Measurements from ENCODE around the gene TRAF3. TPM values are rescaled to one million over a fixed set of nuclear protein-coding genes. Genes with fewer than 3 reads are reported as not detected.

TRAF3 gene
- total RNA-seq, 1 donor from 2014 or later = 11.8 TPM

DNA sequence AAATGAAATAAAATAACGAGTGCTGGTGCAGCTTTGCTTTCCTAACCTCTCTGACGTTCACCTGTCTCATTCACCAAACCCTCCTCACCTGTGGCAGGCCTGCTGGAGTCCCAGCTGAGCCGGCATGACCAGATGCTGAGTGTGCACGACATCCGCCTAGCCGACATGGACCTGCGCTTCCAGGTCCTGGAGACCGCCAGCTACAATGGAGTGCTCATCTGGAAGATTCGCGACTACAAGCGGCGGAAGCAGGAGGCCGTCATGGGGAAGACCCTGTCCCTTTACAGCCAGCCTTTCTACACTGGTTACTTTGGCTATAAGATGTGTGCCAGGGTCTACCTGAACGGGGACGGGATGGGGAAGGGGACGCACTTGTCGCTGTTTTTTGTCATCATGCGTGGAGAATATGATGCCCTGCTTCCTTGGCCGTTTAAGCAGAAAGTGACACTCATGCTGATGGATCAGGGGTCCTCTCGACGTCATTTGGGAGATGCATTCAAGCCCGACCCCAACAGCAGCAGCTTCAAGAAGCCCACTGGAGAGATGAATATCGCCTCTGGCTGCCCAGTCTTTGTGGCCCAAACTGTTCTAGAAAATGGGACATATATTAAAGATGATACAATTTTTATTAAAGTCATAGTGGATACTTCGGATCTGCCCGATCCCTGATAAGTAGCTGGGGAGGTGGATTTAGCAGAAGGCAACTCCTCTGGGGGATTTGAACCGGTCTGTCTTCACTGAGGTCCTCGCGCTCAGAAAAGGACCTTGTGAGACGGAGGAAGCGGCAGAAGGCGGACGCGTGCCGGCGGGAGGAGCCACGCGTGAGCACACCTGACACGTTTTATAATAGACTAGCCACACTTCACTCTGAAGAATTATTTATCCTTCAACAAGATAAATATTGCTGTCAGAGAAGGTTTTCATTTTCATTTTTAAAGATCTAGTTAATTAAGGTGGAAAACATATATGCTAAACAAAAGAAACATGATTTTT, 128.2 kb downstream of the TRAF3 start:
- DNase-seq (ENCODE audit: low read depth) = no peak

DNA sequence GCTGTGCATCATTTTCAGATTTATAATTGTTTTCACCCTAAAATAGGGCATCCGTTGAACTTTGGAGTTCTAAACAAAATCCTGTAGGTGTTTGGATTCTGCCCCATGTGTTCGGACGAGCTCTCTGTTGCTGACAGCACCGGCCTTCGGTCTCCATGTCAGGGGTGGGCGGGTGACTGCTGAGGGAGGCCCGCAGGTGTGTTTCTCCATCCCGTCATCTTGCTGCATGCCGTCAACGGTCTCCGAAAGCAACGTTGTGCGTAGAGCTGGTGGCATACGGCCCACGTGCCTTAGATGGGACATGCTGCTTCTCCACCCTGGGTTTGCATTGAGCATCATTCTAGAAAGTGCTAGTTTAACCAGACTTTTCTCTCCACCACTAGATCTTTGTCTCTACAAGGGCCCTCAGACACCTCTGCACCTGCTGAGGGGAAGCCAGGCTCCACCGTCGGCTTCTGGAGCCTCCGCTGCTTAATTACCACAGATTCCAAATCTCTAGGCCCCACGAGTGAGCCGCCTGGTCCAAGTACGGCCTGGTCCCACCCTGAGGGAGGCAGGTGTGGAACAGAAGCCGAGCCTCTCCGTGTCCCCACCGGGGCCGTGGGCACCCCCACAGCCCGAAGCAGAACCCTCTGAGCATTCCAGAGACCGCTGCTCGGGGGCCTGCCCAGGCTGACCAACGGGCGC, 129.5 kb downstream of the TRAF3 start:
- no peak for DNase-seq (ENCODE audit: low read depth)

DNA sequence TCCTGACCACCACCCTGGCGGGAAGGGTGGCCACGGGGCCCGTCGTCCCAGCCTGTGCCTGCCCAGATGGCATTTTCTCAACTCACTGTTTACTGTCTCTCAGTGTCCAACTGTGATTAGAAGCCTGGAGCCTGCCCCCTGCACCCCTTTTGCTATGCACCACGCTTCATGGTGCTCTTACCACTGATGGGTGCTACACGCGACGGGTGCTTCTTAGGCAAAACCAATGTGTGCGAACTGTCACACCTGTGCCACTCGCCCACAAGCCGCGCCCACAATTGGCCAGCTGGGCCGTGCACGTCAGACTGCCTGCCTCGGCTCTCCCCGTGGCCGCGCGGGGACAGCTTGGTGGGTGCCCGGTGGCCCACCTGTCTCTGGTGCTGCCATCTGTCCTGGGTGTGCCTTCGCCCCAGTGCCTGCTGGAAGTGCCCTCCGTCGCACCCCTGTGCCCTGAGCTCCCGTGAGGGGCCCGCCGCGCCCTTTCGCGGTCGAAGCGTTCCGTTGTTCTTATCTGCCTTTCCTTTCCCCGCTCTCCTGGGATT, 130.1 kb downstream of the TRAF3 start:
- DNase-seq (ENCODE audit: low read depth) = no peak

DNA sequence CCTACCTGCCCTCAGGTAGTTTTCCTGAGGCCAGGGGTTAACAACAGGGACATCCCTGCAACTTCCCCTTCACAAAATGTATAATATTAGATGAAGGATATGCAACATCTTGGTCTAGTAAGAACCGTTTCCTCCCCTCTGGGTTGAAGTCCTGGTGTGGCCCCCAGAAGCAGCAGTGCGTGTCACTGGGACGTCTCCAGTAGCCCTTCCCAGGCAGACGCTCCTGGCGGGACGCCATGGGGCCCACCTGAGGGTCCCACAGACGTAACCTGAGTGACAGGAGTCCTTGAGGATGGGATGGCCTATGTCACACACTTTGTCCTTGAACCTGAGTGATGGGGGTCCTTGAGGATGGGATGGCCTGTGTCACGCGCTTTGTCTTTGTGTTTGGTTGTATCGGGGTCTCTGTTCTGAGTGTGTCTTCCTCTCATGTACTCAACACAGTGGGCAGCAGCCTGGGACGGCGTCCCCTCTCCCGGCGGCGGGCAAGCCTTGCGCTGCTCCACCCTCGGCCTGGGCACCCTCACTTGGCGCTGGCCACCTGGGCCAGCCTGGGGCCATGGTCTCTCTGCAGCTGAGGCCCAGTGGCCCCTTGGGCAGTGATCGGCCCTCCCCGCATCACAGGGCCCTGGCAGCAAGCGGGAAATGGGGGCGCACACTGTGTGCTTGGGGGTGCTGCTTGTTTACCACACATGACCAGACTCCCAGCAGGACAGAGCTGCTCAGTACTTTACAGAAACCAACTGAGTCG, 130.9 kb downstream of the TRAF3 start:
- no peak for DNase-seq (ENCODE audit: low read depth)

DNA sequence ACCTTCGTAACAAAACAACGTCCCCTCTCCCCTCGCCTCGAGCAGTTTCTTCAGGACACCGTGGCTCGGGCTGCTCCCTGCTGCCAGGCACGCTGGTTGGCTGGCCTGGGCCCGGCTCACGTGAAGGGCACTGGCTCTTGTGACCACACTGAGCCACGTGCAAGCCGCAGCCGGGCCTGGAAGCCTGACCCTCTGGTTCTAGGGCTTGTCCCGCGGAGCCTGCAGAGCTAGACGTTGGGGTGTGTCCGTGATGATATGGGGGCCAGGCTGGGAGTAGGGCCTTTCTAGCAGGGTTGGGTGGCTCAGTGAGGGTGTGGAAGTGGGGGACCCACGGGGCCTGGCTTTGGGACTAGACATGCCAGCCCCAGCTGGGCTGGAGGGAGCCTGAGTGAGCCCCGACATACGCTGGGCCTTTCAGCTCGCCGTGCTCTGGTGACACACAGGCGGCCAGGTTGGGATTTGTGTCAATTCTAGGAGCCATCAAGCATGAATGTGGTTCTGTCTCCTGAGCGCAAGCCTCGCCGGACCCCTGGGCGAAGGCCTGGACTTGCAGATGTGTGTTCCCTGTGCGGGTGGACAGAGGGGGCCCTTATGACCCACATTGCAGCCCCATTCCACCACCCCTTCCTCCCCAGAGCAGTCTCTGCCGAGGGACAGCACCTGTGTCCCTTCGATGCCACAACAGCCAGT, 131.7 kb downstream of the TRAF3 start:
- DNase-seq (ENCODE audit: low read depth) = no peak

DNA sequence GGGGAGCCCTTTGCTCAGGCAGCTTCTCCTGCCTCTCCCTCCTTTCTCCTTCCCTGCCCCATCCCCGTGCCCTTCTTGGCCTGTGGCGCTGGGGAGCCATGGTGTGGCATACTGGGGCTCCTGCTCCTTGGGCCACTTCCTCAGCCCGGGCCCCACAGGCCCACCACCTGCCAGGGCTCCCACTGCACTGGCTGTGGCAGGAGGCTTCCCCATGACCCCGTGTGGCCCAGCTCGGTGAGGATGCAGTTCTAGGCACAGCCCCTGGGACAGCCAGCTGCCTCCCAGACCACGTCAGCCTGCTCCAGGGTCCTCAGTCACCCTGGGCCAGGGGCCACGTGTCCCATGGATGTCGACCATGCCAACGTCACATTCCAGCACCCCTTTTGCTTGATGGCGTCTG, 132.2 kb downstream of the TRAF3 start:
- no peak for DNase-seq (ENCODE audit: low read depth)

DNA sequence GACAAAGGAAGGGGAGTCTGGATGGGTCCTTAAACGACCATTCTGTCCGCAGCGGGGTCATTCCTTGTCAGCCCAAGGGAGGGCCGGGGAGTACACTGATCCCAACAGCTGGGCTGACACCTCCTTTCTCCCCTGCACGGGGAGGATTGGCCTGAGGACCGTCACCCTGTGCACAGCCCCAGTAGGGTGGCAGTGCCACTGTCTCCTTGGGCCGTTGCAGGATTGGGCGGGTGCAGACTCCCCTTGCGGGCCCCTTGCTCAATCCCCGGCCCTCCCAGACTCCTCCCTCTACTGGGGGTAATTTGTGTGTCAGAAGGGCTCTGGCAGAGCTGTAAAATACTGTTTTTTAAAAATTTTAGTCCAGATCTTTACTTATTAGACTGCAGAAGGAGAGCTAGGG, 132.7 kb downstream of the TRAF3 start:
- no peak for DNase-seq (ENCODE audit: low read depth)

DNA sequence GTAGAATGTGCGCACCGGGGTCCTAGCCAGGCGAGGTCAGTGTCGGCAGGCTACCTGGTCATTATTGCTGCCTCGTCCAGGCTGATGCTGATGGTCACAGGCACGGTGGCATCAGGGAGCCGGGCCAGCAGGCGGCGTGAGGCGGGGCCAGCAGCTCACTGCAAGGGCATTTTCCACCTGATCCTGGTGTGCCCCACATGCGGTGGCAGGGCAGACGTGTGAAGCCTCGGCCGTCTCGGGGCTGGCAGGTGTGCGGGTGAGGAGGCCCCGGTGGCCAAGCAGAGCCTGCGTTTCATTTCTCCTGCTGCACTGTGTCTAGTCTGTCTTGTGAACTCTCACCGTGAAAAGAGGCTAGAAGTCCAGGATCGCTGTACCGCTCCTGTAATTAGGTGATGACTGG, 133.2 kb downstream of the TRAF3 start:
- no peak for DNase-seq (ENCODE audit: low read depth)

DNA sequence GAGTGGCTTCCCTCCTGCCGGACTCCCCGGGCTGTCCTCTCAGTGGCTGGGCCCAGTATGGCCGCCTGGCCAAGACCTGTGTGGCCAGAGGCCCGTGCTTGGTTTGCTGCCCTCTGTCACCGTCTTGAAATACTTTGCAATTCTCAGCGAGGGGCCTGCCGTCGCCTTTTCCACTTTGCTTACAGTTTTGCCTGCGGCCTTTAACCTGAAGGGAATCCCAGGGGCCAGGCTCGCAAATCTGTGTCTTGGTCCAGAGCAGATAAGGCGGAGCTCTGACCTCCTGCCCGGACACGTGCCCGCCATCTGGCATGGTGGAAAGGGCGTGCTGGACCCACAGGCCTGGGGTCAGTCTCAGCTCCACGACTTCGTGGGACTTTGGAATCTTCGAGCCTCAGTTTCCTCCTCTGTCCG, 134.3 kb downstream of the TRAF3 start:
- DNase-seq (ENCODE audit: low read depth) = no peak

DNA sequence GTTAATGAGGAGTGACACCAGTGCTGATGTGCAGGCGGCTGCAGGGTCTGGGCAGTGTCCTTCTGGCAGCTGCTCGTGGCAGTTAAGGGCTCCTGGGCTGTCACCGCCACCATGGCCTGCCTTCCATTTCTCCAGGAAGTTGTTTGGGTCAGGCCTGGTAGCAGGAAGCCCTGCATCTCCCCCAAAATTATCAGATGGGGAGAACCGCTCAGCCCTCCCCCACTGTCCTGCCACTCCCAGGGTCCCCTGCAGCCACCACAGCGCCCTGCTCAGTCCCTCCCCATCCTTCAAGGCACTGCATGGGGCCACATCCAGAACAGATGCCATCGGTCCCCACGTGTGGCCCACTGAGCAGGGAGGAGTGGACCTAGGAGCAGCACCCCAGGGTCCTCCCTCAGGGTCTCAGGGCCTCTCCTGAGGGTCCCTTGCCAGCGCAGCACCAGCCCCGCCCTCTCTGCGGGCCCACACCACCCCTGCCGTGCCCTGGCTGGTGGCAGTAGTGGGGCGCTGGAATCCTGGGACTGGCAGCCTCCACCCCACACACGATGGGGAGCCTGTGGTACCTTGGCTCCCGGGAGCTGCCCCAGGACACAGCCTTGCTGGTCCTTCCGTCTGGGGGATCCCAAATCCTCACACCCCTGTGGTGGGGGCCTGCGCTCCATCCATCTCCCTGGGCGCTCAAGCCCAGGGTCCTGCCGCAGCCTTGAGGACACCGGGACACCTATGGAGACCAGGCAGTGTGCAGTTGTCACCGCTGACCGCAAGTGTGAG, 134.9 kb downstream of the TRAF3 start:
- no peak for DNase-seq (ENCODE audit: low read depth)

DNA sequence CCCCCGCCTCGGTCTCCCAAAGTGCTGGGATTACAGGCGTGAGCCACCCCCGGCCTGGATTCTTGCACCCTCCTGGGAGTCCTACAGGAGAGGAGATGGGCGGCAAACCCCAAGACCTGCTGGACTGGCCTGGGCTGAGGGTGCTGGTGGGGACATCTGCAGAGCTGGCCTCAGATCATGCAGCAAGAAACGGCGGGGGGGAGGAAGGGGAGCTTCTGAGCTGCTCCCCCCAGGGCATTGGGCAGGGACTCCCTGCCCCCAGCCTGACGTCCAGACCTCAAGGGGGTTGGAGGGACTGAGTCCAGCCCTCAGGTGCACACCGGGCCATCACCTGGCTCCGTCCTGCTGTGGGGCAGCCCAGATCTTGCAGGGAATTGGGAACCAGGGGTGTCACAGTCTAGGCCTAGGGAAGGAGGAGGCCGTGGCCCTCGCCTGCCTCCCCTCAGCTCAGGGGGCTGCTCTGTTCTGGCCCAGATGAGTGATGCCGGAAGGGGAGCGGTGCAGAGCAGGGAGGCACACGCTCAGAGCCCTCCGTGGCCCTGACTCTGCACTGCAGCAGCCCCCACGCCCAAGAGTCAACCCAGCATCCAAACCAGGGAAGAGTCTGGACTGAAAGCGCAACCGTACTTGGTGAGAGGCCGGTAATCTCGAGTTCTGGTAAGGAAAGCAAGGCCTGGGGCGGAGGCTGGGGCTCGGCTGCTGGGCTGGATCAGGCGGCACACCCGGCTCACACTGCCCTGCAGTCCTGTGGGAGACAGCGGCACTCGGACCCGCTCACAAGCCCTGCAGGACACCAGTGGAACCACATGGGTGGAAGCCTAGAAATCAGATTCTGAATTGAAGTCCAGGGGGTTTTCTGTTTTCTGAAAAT, 136.3 kb downstream of the TRAF3 start:
- DNase-seq (ENCODE audit: low read depth) = no peak

DNA sequence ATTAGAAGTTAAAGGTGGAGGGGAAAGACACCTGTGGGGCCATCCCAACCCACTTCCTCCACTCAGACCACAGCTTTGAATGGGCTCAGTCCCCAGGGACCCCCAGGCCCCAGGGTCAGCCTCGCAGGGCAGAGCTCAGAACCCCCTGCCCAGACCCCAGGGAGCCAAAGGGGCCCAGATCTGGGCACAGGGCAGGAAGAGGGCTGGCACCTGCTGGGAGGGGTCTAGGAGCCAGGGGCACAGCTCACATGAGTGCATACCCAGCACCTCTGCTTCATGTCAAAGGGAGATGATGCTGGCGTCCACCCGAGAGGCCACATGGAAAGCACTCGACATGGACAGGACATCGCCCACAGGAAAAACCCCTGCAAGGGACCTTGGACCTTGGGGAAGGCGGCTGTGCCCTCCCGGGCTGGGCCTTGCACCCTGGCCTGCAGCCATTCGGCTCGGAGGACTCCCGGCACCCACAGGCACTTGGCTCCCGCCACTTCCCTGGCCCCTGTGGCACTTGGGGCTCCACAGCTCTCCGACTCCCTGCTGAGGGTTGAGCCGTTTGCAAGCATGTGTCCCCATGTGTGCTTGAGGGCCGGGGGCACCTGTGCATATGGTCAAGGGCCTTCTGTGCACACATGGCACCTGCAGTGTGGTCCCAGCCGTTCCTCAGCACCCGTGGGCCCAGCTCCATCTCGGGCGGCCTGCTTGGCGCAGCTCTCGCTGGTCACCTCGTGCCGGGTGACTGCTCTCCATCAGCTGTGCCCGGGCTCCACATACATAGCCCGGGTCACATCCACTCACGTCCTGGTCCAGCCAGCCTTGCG, 137.4 kb downstream of the TRAF3 start:
- no peak for DNase-seq (ENCODE audit: low read depth)

DNA sequence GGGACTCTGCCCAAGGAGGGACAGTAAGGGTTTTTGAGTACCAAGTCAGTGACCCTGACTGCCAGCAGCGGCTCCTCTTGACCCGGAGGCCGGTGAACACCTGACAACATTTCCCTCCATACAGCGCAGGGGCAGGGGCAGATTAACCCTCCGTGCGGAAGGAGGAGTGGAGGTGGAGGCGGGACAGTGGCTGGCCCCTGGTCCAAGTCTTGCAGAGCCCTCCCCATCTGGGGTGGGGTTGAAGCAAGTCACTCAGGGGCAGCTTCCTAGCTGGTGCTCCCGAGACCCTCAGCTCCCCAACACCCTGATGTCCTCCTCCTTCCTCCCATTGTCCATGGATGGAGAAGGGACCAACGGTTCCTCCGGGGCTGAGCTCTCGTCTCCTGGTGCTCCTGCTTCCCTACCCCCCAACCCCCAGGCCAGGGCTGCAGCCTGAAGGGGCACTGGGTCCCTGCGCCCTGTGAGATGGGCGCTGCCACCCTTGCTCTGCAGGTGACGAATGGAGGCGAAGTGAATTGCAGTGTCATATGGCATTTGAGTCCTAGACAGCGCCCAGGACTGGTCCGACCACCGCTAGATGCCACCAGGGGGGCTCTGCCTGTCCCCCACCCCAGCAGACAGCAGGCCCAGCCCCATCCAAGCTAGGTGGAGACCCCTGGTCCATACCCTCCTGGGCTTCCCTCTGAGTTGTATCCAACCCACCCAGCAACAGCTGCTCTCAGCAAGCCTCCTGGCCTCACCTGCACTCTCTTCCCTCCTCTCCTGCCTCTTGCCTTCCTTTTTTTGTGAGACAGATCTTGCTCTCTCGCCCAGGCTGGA, 138.3 kb downstream of the TRAF3 start:
- no peak for DNase-seq (ENCODE audit: low read depth)

DNA sequence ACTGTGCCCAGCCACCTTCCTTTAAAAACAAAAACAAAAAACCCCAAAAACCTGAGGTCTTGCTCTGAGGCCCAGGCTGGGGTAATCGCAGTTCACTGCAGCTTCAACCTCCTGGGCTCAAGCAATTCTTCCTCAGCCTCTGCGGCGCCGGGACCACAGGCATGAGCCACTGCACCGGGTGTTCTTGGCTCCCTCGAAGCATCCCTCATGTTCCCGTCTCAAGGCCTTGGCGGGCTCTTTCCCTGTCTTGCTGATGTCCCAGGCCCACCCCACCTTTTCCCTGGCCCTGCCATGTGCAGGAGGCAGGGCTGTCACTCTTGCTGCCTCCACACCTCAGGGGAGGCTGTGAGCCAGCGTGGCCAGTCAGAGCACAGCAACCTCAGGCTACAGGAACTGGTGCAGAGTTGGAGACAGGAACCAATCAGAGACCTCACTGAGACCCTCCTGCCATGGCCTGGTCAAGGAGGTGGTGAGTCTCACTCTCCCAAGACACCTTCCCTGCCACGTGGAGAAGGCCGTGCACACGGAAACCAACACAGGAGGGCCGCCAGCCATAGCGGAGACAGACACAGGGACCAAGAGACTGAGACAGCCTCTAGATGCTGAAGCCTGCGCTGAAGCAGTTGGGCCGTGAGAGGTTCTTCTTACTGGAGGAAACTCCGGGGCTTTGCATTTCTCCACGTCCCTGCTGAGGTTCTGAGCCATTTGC, 139.3 kb downstream of the TRAF3 start:
- DNase-seq (ENCODE audit: low read depth) = no peak

DNA sequence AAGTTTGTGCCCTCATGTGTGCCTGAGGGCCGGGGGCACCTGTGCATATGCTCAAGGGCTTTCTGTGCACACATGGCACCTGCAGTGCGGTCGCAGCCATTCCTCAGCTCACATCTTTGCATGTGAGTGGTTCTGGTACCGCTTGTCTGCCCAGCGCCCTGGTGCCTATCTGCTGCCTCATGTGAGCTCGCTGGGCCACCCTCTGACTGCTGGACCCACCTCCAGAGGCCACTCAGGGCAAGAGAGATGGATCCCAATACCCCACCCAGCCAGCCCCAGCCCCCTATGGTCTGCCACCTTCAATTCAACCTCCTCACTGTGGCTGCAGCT, 139.8 kb downstream of the TRAF3 start:
- no peak for DNase-seq (ENCODE audit: low read depth)

DNA sequence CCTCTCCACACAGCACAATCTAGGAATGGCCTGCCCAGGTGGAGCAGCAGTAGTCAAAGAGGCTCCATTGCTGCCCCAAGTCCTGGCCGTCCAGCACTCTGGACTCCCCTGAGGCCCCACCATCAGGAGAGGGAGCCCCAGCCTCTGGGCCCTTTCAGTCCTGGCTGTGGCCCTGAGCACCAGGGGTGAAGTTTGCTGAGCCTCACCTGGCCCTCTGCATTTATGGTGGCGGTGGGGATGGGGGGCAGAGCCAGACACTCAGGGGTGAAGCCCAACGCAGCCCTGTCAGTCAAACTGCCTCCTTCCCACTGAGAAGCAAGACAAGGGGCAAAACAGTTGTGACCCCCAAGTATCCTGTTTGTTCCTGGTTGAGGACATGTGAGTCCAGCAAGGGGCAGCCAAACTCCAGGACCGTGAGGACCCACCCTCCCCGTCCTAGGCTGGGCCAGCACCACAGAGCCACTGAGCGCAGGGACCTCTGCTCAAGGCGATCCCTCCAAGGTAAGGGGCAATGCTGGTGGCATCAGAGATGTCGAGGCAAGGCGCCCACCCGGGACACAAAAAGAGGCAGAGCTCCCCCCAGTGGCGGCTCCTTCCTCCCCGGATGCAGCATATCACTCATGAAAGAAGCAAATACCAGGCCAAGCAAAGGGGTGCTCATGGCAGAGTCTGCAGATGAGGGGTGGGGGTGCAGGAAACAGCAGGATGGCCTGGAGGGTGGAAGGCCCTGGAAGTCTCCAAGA, 140.4 kb downstream of the TRAF3 start:
- DNase-seq (ENCODE audit: low read depth) = peak; percentile 51
